Mononuclear cell (primary cell): ENCODE measurements around the gene CABP1. TPM values are rescaled to one million over a fixed set of nuclear protein-coding genes. Genes with fewer than 3 reads are reported as not detected.

Experiments used
- H3K27me3 ChIP-seq: 2 replicates; pipeline ENCODE4 v1.6.0; 2011; ENCODE audit warnings: low read length, control low read depth; ENCODE audit not compliant: insufficient read depth
- H3K4me1 ChIP-seq: 2 replicates; pipeline ENCODE4 v1.5.1; 2011; ENCODE audit warnings: mild to moderate bottlenecking, low read length, control low read depth; ENCODE audit not compliant: insufficient read depth
- H3K4me3 ChIP-seq: 2 replicates; pipeline ENCODE4 v1.5.1; 2011; ENCODE audit warnings: mild to moderate bottlenecking, low read length, moderate library complexity
- H3K9me3 ChIP-seq: 2 replicates; pipeline ENCODE4 v1.5.1; 2011; ENCODE audit warnings: low read depth, mild to moderate bottlenecking, control low read depth, low read length
- total RNA-seq: library from RNA; depleted of rRNA; stranded (reverse); fragments of >200 nt; gene quantifications from one replicate; pipeline ENCODE4 v1.2.3, GENCODE V29; 2012

Gene CABP1
- total RNA-seq, 1 donor = not detected

DNA sequence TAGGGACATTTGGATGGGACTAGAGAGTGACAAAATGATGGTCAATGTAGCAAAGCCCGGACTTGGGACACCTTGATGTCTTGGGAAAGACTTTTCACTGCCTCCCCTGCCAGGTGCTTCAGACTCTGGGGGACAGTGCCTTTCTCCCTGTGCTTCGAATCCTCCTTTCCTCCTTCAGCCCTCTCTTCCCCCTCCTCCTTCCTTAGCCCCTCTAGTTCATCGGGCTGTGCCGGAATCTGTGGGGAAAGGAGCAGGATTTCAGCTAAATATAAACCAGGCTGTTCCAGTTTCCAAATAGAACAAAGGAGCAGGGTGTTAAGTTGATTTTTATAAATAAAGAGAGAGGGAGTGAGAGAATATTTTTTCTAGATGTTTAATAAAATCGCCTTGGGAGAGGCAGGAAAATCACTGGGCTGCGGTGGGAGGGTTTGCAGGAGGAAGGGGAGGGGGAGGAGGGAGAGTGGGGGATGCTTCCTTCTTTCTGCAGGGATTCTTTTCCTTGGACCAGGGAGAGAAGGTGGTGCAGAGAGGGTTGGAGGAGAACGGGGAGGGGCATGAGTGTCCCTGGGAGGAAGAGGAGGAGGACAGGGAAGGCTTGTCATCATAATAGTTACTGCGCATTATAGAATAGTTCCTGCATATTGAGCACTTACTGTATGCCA is 21.3 kb upstream of the CABP1 start:
- H3K4me3 ChIP-seq = no peak overlapping the region
- H3K27me3 ChIP-seq = peaks cover 5% of the 10 kb centered on the region
- no peaks in the 10 kb centered on the region for H3K9me3 ChIP-seq
- no peaks in the 10 kb centered on the region for H3K4me1 ChIP-seq

DNA sequence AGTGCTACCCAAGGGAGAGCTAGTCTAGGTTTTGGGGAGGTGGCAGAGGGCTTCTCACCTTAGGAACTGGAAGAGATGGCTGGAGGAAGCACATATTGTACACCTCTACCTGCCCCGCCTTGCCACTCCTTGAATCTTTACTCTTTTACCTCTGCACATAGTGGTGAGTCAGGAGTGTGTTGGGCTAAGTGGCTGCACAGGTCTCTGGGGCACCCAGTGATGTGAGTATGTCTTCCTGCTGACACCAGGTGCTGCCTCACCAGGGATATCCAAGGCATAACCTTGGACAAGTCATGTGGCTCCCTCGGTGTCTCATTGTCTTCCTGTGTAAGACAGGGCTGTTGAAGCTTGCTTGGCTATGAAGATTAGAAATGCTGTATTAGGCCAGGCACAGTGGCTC is 19.8 kb upstream of the CABP1 start:
- Histone ChIP-seq H3K27me3 (peaks cover 5% of the 10 kb centered on the region), H3K4me3 (no peak overlapping the region), H3K9me3 (no peaks in the 10 kb centered on the region), H3K4me1 (no peaks in the 10 kb centered on the region)

DNA sequence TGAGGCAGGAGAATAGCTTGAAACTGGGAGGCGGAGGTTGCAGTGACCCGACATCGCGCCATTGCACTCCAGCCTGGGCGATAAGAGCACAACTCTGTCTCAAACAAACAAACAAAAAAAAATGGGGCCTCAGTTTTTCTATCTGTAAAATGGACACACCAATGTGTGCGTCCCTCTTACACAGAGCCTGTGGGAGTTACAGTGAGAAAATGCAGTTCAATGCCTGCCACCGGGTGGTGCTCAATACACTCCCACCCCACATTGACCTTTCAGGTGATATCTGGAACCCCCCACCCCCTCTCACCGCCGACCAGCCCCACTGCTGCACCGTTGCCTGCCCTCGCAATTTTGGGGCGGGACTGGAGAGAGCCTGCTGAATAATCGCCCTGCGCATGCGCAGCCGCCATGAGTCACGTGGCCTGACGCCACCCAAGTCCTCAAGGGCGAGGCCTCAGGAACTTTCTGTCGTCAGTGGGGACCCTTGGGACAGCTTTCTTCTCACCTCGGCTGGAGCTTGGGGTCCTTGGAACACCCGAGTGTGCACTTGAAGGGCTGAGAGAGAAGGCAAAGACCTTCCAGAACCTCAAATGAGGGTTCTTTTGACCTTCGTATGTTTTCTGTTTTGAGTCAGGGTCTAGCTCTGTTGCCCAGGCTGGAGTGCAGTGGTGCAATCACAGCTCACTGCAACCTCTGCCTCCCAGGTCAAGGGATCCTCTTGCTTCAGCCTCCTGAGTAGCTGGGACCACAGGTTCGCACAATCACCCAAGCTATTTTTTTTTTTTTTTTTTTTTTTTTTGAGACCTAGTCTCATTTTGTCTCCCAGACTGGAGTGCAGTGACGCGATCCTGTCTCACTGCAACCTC is 14.6 kb upstream of the CABP1 start:
- Histone ChIP-seq H3K4me1 (no peaks in the 10 kb centered on the region), H3K27me3 (no peaks in the 10 kb centered on the region), H3K9me3 (no peaks in the 10 kb centered on the region), H3K4me3 (no peak overlapping the region)

DNA sequence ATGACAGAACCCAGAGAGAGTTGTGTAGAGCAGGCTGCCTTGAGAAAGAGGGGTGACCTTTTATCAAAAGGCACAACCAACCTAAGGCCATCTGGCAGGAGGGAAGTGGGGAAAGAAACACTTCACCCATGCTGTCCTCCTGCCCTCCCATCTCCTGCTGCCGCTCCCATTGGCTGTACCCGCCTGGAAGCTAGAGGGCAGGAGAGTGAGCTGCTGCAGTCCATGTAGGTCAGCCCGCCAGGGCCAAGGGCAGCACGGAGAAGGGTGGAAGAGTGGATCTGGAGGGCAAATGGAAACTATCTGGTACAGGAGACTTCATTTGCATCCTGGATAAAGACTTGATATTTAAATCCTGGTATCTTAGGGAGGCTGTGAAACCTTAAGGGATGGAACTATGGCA is 11.5 kb upstream of the CABP1 start:
- Histone ChIP-seq H3K9me3 (no peaks in the 10 kb centered on the region), H3K4me3 (no peak overlapping the region), H3K4me1 (no peaks in the 10 kb centered on the region), H3K27me3 (no peaks in the 10 kb centered on the region)

DNA sequence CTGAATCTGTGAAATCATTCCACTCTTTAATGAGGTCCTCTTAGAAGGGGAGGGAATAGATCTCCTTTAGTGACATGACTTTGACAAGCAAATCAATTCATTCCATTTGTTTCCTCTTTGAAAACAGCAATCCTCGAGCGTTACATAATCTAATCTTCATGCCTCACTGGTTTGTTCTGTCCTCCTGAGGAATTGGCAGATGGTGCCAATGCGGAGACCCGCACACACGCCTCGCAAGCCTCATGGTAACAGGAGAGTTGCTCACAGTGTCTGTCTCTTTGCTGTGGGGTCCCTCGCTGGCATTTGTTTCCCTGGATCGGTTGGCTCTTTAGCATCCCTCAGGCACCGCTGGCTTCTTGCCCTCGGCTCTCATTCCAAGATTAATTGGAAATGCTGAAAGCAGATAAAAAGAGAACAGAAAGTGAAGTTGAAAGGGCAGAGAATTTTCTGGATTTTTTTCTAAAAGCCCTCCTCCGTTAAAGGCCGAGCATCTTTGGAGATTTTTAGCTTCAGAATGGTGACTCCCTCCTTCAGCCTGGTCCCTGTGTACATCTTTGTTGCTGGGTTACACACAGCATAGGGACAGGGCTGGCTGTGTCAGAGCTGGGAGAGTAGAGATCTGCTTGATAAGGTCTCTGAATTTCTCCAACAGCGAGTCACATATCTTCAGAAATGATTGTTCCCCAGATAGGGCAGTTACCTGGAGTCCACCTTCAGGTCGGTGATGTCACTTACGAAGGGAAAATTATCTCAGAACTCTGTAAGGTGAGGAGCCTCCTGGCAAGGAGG is 10.1 kb upstream of the CABP1 start:
- Histone ChIP-seq H3K27me3 (no peaks in the 10 kb centered on the region), H3K4me3 (no peak overlapping the region), H3K9me3 (no peaks in the 10 kb centered on the region)

DNA sequence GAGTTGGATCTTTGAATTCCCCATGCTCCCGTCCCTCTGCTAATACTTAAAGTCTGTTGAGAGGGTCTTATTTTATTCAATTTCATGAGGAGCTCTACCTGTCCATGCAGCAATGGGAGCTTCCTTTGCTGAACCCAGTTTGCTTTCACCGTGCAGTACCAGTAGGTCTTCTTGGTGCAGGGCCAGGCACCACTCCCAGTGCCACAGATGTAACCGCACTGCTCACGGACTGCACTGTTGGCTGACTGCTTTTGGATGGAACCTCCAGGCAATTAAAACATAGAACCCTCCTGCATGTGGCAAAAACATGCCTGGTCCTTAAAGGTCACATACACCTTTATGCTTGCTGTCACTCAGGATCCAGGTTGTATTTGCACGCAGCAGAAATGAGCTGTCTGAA is 9.3 kb upstream of the CABP1 start:
- Histone ChIP-seq H3K27me3 (no peaks in the 10 kb centered on the region), H3K4me1 (no peaks in the 10 kb centered on the region), H3K9me3 (no peaks in the 10 kb centered on the region), H3K4me3 (no peak overlapping the region)

More for the DNA sequence above, 10.1 kb upstream of the CABP1 start:
- H3K4me1 ChIP-seq = no peaks in the 10 kb centered on the region

DNA sequence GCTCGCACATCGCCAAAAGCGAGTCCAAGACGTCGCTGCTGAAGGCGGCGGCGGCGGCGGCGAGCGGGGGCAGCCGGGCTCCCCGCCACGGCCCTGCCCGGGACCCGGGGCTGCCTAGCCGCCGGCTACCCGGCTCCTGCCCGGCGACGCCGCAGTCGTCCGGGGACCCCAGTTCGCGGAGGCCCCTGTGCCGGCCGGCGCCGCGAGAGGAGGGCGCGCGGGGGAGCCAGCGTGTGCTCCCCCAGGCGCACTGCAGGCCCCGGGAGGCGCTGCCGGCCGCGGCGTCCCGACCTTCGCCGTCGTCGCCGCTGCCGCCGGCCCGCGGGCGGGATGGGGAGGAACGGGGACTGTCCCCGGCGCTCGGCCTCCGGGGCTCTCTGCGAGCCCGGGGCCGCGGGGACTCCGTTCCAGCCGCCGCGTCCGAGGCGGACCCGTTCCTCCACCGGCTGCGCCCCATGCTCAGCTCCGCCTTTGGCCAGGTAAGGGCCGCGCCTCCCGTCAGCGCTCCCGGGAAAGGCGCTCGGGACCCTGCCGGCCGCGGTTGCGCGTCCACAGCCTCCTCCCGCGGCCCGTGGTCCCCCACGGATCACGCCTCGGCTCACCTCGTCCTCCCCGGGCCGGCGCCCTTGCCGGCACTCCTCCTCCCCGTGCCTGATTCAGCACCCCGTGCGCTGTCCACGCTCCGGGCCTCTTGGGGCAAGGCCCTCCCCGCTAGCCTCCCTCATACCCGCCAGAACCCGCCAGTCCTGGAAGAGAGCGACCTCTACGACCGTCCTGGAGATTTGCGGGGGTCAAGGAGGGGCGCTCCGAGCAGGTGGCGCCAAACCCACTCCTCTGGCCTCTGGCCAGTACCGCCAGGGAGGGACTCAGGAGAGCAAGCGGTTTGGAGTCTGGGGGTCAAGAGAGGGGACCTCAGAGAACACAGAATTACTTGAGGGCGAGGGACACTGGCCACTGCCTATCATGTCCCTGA is 721 bp downstream of the CABP1 start:
- H3K4me3 ChIP-seq = no peak overlapping the region
- H3K4me1 ChIP-seq = peaks cover 12% of the 10 kb centered on the region
- H3K9me3 ChIP-seq = no peaks in the 10 kb centered on the region
- H3K27me3 ChIP-seq = peaks cover 60% of the 10 kb centered on the region

DNA sequence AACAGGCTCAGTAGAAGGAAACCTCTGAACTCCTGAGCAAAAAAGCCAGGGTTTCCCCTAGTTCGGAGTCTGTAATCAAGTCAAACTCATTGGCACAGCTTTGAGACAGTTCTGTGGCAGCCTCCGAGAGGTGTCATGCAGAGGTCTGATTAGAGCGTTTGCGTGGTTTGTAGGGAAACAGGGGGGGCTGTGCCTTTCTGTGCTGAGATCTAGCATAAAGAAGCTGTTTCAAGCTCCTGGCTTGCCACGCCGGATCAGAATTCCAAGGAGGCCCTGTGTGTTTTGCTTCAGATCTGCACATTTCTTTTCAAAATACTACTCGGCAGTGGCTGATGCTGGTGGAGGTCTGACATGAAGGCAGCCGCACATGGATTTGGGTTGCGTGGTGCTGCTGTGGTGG is 1.7 kb downstream of the CABP1 start:
- Histone ChIP-seq H3K9me3 (no peaks in the 10 kb centered on the region), H3K27me3 (peaks cover 61% of the 10 kb centered on the region), H3K4me1 (peaks cover 12% of the 10 kb centered on the region), H3K4me3 (no peak overlapping the region)

DNA sequence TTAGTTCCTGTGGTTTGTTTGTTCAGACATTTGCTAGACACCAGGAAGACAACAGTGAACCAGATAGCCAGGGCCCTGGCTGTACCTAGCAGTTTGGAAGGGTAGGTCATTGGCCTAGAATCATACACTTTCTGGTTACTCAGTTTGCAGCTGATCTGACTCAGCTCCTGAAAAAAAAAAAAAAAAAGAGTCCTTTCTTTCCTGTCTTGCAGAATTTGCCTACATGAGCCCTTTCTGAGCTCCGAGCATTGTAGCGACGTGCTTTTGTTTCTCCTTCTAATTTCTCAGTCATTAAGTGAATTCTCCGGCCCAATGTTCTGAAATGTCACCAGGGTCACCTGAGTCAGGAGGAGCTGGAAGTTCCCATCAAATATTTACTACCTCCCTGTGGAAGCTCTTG is 2.4 kb downstream of the CABP1 start:
- H3K4me1 ChIP-seq = peaks cover 12% of the 10 kb centered on the region
- H3K4me3 ChIP-seq = no peak overlapping the region
- H3K27me3 ChIP-seq = peaks cover 61% of the 10 kb centered on the region
- no peaks in the 10 kb centered on the region for H3K9me3 ChIP-seq

DNA sequence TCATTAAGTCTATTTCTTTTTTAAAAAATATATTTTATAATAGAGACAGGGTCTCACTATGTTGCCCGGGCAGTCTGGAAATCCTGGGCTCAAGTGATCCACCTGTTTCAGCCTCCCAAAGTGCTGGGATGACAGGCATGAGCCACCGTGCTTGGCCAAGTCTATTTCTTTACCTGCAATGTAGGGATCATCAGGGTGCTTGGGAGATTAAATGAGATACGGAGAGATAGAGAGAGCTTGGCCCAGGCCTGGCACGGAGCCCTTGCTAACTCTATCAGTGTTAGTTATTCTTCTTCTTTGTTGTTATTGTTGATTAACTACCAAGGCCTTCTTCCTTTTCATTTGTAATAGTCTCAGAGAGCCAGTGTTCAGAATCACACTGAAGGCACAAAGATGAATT is 3.1 kb downstream of the CABP1 start:
- H3K27me3 ChIP-seq = peaks cover 57% of the 10 kb centered on the region
- H3K9me3 ChIP-seq = no peaks in the 10 kb centered on the region
- H3K4me3 ChIP-seq = no peak overlapping the region
- peaks cover 12% of the 10 kb centered on the region for H3K4me1 ChIP-seq

DNA sequence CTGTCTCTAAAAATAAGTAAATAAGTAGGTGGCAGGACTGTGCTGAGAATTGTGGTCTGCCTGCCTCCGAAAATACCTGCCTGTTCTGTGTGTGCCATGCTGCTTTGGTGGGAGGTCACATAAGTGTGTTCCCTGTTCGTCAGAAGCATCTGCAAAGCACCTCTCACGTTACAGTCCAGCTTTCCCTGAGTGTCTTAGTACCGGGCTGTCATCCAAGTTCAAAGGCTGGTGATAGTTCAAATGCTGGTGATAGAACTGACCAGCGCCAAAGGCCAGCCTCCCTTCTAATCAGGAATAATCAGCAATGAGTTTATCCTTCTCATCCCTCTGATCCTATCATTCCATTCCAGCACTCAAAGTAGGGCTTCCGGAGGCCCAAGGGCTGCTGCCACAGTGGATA is 5.6 kb downstream of the CABP1 start:
- peaks cover 55% of the 10 kb centered on the region for H3K27me3 ChIP-seq
- no peaks in the 10 kb centered on the region for H3K9me3 ChIP-seq
- H3K4me1 ChIP-seq = peaks cover 21% of the 10 kb centered on the region
- H3K4me3 ChIP-seq = no peak overlapping the region

DNA sequence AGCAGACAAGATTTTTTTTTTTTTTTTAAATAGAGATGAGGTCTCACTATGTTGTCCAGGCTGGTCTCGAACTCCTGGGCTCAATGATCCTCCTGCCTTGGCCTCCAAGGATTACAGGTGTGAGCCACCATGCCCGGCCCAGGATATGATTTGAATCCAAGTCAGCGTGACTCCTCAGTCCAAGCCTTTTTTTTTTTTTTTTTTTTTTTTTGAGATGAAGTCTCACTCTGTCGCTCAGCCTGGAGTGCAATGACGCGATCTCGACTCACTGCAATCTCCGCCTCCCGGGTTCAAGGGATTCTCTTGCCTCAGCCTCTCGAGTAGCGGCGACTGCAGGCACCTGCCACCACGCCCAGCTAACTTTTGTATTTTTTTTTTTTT is 6.9 kb downstream of the CABP1 start:
- no peak overlapping the region for H3K4me3 ChIP-seq
- peaks cover 23% of the 10 kb centered on the region for H3K4me1 ChIP-seq
- peaks cover 43% of the 10 kb centered on the region for H3K27me3 ChIP-seq
- H3K9me3 ChIP-seq = no peaks in the 10 kb centered on the region

DNA sequence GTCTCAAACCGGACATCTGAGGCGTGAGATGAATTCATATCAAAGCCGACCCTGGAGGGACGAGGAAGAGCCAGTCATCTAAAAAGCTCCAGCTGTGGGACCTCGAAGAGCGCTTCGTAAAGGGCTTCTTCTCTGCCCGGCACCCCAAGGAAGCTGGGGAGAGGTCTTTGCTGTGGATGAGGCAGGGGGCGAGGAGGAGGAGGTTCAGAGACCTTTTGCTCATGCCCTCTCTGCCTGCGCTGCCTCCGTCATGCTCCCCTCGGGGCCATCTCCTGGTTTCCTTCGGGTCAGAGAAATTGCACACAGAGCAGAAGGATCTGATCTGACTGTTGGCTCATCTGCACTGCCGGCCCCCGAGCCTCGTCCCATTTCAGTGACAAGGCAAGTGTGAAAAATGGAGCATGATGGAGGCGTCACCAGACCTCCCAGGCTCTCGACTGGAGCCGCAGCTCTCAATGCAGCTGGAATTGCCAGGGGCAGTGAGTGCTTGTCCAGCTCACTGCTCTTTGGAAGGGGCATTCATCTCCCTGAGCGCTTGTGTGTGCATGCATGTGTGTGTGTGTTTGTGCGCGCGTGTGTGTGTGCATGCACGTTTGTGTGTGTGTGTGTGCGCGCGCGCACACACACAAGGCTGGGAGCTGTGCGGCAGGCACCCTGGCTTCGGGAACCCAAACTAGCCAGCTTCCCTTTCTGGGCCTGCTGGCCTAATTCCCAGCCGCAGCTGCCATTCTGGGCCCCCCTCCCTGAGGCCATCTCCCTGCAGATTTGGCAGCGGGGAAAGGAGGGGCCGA is 9.2 kb downstream of the CABP1 start:
- Histone ChIP-seq H3K4me3 (no peak overlapping the region), H3K9me3 (no peaks in the 10 kb centered on the region), H3K27me3 (peaks cover 20% of the 10 kb centered on the region), H3K4me1 (peaks cover 30% of the 10 kb centered on the region)

DNA sequence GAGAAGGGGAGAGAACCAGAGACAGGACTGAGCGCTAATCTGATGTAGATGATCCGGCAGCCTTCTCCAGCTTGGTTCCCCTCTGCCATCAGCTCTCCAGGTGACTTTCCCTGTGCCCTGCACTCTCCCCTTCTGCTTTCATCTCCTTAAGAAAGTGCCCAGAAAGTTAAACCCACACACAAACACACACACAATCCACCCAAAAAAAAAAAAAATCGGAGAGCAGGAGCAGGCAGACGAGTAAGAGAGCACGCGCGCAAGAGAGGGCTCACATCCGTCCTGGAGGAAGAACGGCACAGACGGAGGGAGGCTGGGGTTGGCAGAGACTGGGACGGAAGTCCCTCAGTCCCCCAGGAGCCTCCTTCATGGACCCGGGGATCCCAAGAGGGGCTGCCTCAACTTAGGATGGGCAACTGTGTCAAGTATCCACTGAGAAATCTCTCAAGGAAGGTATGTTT is 9.8 kb downstream of the CABP1 start:
- Histone ChIP-seq H3K27me3 (peaks cover 16% of the 10 kb centered on the region), H3K9me3 (no peaks in the 10 kb centered on the region), H3K4me1 (peaks cover 30% of the 10 kb centered on the region), H3K4me3 (no peak overlapping the region)
